HG03432 (cell line): Measurements from ENCODE around the gene STX17.
"Not testable (repeated sequence)": the region's sequence is repeated elsewhere in the genome, so short reads cannot be mapped to it uniquely, and the experiment has no call there.

ENCODE experiments used
- ATAC-seq: cut with Tn5 transposase; IDR thresholded peaks from one replicate; pipeline ENCODE4 v1.9.1; 2021; ENCODE audit warnings: mild to moderate bottlenecking, moderate library complexity; ENCODE audit not compliant: unreplicated experiment

Gene STX17

GRCh38 chr9:99966716-99967115 lies 60.3 kb downstream of the STX17 start:
- ATAC-seq, result no peak

GRCh38 chr9:99967457-99967856 lies 61.0 kb downstream of the STX17 start:
- ATAC-seq, result no peak

GRCh38 chr9:99970481-99970880 lies 64.0 kb downstream of the STX17 start:
- no peak for ATAC-seq

GRCh38 chr9:99971410-99971809 lies 65.0 kb downstream of the STX17 start:
- no peak for ATAC-seq

GRCh38 chr9:99973455-99973854 lies 67.0 kb downstream of the STX17 start:
- ATAC-seq, result no peak

GRCh38 chr9:99977033-99977792 lies 70.8 kb downstream of the STX17 start:
- no peak for ATAC-seq

- no peak for ATAC-seq
Measured at GRCh38 chr9:99978221-99978620, 71.8 kb downstream of the STX17 start.

- no peak for ATAC-seq
Measured at GRCh38 chr9:99980598-99980997, 74.1 kb downstream of the STX17 start.

GRCh38 chr9:99986642-99987041 lies 80.2 kb downstream of the STX17 start:
- no peak for ATAC-seq

GRCh38 chr9:99990508-99990907 lies 84.1 kb downstream of the STX17 start:
- not testable (repeated sequence) for ATAC-seq

- no peak for ATAC-seq
Measured at GRCh38 chr9:99998266-99998665, 91.8 kb downstream of the STX17 start.

GRCh38 chr9:99998866-99999265 lies 92.4 kb downstream of the STX17 start:
- ATAC-seq, result no peak

GRCh38 chr9:99999797-100000196 lies 93.3 kb downstream of the STX17 start:
- no peak for ATAC-seq

GRCh38 chr9:100011062-100011681 lies 104.7 kb downstream of the STX17 start:
- no peak for ATAC-seq

- ATAC-seq, result no peak
Measured at GRCh38 chr9:100012279-100012678, 105.8 kb downstream of the STX17 start.

- no peak for ATAC-seq
Measured at GRCh38 chr9:100013573-100013972, 107.1 kb downstream of the STX17 start.

GRCh38 chr9:100014846-100015245 lies 108.4 kb downstream of the STX17 start:
- no peak for ATAC-seq

GRCh38 chr9:100019541-100019940 lies 113.1 kb downstream of the STX17 start:
- ATAC-seq, result no peak
